WTC11 (cell line): ENCODE results near the gene CELF4. TPM values are rescaled to one million over a fixed set of nuclear protein-coding genes. Genes with fewer than 3 reads are reported as not detected.

ENCODE experiments used
- ATAC-seq: fragments of 200-7000 bp; cut with Tn5 transposase; 2 replicates; pipeline ENCODE4 v1.10.0; 2021; ENCODE audit warnings: mild to moderate bottlenecking, moderate library complexity
- CTCF ChIA-PET: fragments of 300-600 bp; sonication (Branson Sonifier 250); formaldehyde crosslinking; loops from one replicate; lab custom pipeline; 2021; ENCODE audit warnings: antibody characterized with exemption; lab: Charles Lee
- POLR2A ChIA-PET: fragments of 350-600 bp; sonication (Branson Sonifier 250); formaldehyde crosslinking; loops from one replicate; lab custom pipeline; 2021; ENCODE audit warnings: antibody characterized with exemption; lab: Charles Lee
- DNase-seq: peaks from one replicate; pipeline ENCODE4 v3.0.0; 2021; ENCODE audit warnings: low spot score
- H3K27ac Mint-ChIP-seq: 2 replicates; pipeline ENCODE4 v1.8.0; 2021; ENCODE audit warnings: mixed read lengths
- H3K27me3 Mint-ChIP-seq: 2 replicates; pipeline ENCODE4 v1.8.0; 2021; ENCODE audit warnings: low read depth, mild to moderate bottlenecking, moderate library complexity, mixed read lengths
- H3K36me3 Mint-ChIP-seq: 2 replicates; pipeline ENCODE4 v1.8.0; 2021; ENCODE audit warnings: mixed read lengths
- H3K4me1 Mint-ChIP-seq: 2 replicates; pipeline ENCODE4 v1.8.0; 2022; ENCODE audit warnings: mixed read lengths
- H3K4me3 Mint-ChIP-seq: 2 replicates; pipeline ENCODE4 v1.8.0; 2021; ENCODE audit warnings: mild to moderate bottlenecking, moderate library complexity, mixed read lengths
- H3K9me3 Mint-ChIP-seq: 2 replicates; pipeline ENCODE4 v1.8.0; 2021; ENCODE audit warnings: mixed read lengths
- CBFB ChIP-seq: sonication (generic); formaldehyde crosslinking; IDR thresholded peaks from 2 replicates; pipeline ENCODE4 v1.8.1; 2022; ENCODE audit warnings: mild to moderate bottlenecking, low read depth, missing genetic modification reagents
- CREB1 ChIP-seq: sonication (generic); formaldehyde crosslinking; IDR thresholded peaks from 2 replicates; pipeline ENCODE4 v1.8.0; 2023; ENCODE audit warnings: mild to moderate bottlenecking, missing genetic modification reagents
- ESRRA ChIP-seq: sonication (generic); formaldehyde crosslinking; IDR thresholded peaks from 2 replicates; pipeline ENCODE4 v1.8.1; 2022; ENCODE audit warnings: mild to moderate bottlenecking, missing genetic modification reagents, borderline replicate concordance
- FOXP1 ChIP-seq: sonication (generic); formaldehyde crosslinking; IDR thresholded peaks from 2 replicates; pipeline ENCODE4 v1.8.0; 2022; ENCODE audit warnings: missing genetic modification reagents, mild to moderate bottlenecking, moderate library complexity, borderline replicate concordance
- GABPB1 ChIP-seq: sonication (generic); formaldehyde crosslinking; IDR thresholded peaks from 2 replicates; pipeline ENCODE4 v1.8.1; 2023; ENCODE audit warnings: mild to moderate bottlenecking, missing genetic modification reagents
- NFATC4 ChIP-seq: fragments of 250-450 bp; sonication (Bioruptor Pico); IDR thresholded peaks from 2 replicates; pipeline ENCODE4 v1.9.0; 2021; ENCODE audit warnings: mild to moderate bottlenecking
- NFE2L1 ChIP-seq: sonication (generic); formaldehyde crosslinking; IDR thresholded peaks from 2 replicates; pipeline ENCODE4 v1.8.1; 2023; ENCODE audit warnings: missing genetic modification reagents
- NFYB ChIP-seq: sonication (generic); formaldehyde crosslinking; conservative IDR thresholded peaks from 2 replicates; pipeline ENCODE4 v1.8.0; 2022; ENCODE audit warnings: low read depth, missing genetic modification reagents
- OVOL2 ChIP-seq: fragments of 250-450 bp; sonication (Bioruptor Pico); IDR thresholded peaks from 2 replicates; pipeline ENCODE4 v1.9.0; 2021; ENCODE audit warnings: mild to moderate bottlenecking, borderline replicate concordance
- RORB ChIP-seq: fragments of 250-450 bp; sonication (Bioruptor Pico); IDR thresholded peaks from 2 replicates; pipeline ENCODE4 v1.9.0; 2021; ENCODE audit warnings: mild to moderate bottlenecking
- SMAD4 ChIP-seq: sonication (generic); formaldehyde crosslinking; IDR thresholded peaks from 2 replicates; pipeline ENCODE4 v1.8.0; 2022; ENCODE audit warnings: mild to moderate bottlenecking, missing genetic modification reagents
- SP1 ChIP-seq: sonication (generic); formaldehyde crosslinking; conservative IDR thresholded peaks from 2 replicates; pipeline ENCODE4 v1.8.1; 2022; ENCODE audit warnings: missing genetic modification reagents
- ZBTB21 ChIP-seq: sonication (generic); formaldehyde crosslinking; IDR thresholded peaks from 2 replicates; pipeline ENCODE4 v1.8.1; 2023; ENCODE audit warnings: mild to moderate bottlenecking, missing genetic modification reagents, borderline replicate concordance
- ZNF219 ChIP-seq: sonication (generic); formaldehyde crosslinking; IDR thresholded peaks from 2 replicates; pipeline ENCODE4 v1.8.0; 2023; ENCODE audit warnings: missing genetic modification reagents, mild to moderate bottlenecking, borderline replicate concordance
- ZNF317 ChIP-seq: sonication (generic); formaldehyde crosslinking; IDR thresholded peaks from 2 replicates; pipeline ENCODE4 v1.8.1; 2023; ENCODE audit warnings: low read depth, mild to moderate bottlenecking, moderate library complexity, missing genetic modification reagents, borderline replicate concordance
- total RNA-seq: library from RNA; stranded (reverse); gene quantifications from 3 replicates; pipeline ENCODE4 v1.2.3, GENCODE V29; 2021
- TF ChIP-seq, protein P1 (sequence below): sonication (generic); formaldehyde crosslinking; IDR thresholded peaks from 2 replicates; pipeline ENCODE4 v1.8.1; 2023; ENCODE audit warnings: mild to moderate bottlenecking, missing genetic modification reagents
- TF ChIP-seq, protein P2 (sequence below): fragments of 250-450 bp; sonication (Bioruptor Pico); conservative IDR thresholded peaks from 2 replicates; pipeline ENCODE4 v1.9.0; 2021; ENCODE audit warnings: mild to moderate bottlenecking
- TF ChIP-seq, protein P3 (sequence below): fragments of 250-450 bp; sonication (Bioruptor Pico); IDR thresholded peaks from 2 replicates; pipeline ENCODE4 v2.1.2; 2022; ENCODE audit warnings: mild to moderate bottlenecking, moderate library complexity
- TF ChIP-seq, protein P4 (sequence below): sonication (generic); formaldehyde crosslinking; IDR thresholded peaks from 2 replicates; pipeline ENCODE4 v1.8.0; 2023; ENCODE audit warnings: missing genetic modification reagents, mild to moderate bottlenecking, borderline replicate concordance
- TF ChIP-seq, protein P5 (sequence below): fragments of 250-450 bp; sonication (Bioruptor Pico); IDR thresholded peaks from 2 replicates; pipeline ENCODE4 v1.9.0; 2021; ENCODE audit warnings: mild to moderate bottlenecking
- TF ChIP-seq, protein P6 (sequence below): fragments of 250-450 bp; sonication (Bioruptor Pico); IDR thresholded peaks from 2 replicates; pipeline ENCODE4 v1.9.0; 2021; ENCODE audit warnings: mild to moderate bottlenecking

The CELF4 gene
- total RNA-seq, 1 experiment from 2014 or later, result 2.9 TPM

DNA sequence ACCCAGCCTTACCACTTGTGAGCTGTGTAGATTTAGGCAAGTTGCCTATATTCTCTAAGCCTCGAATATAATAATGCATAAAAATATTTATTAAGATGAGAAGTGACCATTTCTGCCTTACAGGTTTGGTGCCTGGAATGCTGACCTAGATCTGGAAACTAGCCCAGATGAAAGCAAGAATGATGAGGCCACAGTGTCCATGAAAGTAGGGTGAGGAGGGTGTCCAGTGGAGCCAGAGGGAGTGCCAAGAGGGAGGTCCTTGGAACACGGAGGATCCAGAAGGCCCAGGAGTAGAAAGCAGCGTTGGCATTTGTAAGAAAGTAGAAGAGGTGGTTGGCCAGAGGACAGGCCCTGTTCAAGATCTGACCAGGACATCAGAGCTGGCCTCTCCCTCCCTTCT is 334.3 kb downstream of the CELF4 start (continued):
- TF ChIP-seq, protein P1, sequence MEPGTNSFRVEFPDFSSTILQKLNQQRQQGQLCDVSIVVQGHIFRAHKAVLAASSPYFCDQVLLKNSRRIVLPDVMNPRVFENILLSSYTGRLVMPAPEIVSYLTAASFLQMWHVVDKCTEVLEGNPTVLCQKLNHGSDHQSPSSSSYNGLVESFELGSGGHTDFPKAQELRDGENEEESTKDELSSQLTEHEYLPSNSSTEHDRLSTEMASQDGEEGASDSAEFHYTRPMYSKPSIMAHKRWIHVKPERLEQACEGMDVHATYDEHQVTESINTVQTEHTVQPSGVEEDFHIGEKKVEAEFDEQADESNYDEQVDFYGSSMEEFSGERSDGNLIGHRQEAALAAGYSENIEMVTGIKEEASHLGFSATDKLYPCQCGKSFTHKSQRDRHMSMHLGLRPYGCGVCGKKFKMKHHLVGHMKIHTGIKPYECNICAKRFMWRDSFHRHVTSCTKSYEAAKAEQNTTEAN (CRISPR knock-in tag), result no peak

DNA sequence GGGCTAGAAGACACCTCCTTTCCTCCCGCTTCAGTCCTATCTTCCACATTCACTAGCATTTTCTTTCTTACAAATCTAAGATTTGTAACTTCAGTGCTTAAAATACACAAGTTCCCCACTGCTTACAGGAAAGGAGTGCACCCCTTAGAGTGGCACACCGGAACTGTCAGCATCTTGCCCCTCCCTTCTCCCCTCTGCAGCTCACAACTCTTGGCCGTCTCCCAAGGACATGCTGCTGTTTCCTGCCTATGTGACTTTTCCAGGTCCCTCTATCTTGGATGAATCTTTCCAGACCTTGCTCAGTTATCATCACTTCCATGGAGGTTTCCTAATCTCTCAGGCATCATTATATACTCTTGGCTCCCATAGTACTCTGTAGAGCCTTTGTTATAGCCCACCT is 334.8 kb downstream of the CELF4 start:
- Mint-ChIP-seq H3K4me3 (no peak overlapping the region), H3K36me3 (no peaks in the 10 kb centered on the region), H3K4me1 (no peaks in the 10 kb centered on the region), H3K27ac (no peak overlapping the region), H3K9me3 (peaks cover 4% of the 10 kb centered on the region), H3K27me3 (peaks cover 85% of the 10 kb centered on the region)
- no peak for DNase-seq
- ChIA-PET POLR2A (no interaction called here), CTCF (no interaction called here)
- ATAC-seq, result no peak
- TF ChIP-seq, protein P2, sequence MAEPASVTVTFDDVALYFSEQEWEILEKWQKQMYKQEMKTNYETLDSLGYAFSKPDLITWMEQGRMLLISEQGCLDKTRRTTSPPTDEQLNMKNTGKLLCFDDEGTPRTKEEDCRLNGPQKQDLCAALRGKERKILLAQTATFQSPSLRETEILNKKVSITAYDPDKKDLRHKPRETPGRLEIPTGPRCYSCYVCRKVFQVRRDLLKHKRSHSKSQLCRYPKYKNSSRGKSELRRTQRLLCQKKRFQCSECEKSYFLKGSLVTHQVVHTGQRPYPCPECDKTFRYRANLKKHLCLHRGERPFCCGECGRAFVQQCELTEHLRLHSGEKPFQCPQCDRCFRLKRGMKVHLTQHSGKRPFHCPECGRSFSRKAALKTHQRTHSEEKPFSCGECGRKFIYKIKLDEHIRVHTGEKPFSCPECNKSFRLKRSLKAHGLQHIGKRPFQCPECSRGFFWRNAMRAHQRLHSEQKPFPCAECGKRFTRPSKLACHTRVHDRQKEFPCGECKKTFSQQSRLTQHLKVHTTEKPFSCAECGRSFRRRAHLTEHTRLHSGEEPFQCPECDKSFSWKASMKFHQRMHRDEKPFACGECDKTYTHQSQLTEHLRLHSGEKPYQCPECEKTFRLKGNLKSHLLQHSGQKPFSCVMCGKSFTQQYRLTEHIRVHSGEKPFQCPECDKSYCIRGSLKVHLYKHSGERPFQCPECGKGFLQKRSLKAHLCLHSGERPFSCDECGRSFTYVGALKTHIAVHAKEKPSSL (CRISPR knock-in tag), result no peak
- TF ChIP-seq ESRRA (CRISPR knock-in tag), result no peak
- no peak for TF ChIP-seq ZNF219
- TF ChIP-seq, protein P3, sequence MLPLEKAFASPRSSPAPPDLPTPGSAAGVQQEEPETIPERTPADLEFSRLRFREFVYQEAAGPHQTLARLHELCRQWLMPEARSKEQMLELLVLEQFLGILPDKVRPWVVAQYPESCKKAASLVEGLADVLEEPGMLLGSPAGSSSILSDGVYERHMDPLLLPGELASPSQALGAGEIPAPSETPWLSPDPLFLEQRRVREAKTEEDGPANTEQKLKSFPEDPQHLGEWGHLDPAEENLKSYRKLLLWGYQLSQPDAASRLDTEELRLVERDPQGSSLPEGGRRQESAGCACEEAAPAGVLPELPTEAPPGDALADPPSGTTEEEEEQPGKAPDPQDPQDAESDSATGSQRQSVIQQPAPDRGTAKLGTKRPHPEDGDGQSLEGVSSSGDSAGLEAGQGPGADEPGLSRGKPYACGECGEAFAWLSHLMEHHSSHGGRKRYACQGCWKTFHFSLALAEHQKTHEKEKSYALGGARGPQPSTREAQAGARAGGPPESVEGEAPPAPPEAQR (CRISPR knock-in tag), result no peak
- no peak for TF ChIP-seq SP1 (CRISPR knock-in tag)
- no peak for TF ChIP-seq ZBTB21 (CRISPR knock-in tag)
- TF ChIP-seq NFYB (CRISPR knock-in tag), result no peak
- TF ChIP-seq ZNF317 (CRISPR knock-in tag), result no peak
- no peak for TF ChIP-seq NFE2L1 (CRISPR knock-in tag)
- TF ChIP-seq SMAD4 (CRISPR knock-in tag), result no peak
- TF ChIP-seq CBFB (CRISPR knock-in tag), result no peak
- no peak for TF ChIP-seq FOXP1 (CRISPR knock-in tag)
- TF ChIP-seq RORB, result no peak
- no peak for TF ChIP-seq GABPB1
- no peak for TF ChIP-seq OVOL2 (CRISPR knock-in tag)
- no peak for TF ChIP-seq CREB1 (CRISPR knock-in tag)
- TF ChIP-seq, protein P4, sequence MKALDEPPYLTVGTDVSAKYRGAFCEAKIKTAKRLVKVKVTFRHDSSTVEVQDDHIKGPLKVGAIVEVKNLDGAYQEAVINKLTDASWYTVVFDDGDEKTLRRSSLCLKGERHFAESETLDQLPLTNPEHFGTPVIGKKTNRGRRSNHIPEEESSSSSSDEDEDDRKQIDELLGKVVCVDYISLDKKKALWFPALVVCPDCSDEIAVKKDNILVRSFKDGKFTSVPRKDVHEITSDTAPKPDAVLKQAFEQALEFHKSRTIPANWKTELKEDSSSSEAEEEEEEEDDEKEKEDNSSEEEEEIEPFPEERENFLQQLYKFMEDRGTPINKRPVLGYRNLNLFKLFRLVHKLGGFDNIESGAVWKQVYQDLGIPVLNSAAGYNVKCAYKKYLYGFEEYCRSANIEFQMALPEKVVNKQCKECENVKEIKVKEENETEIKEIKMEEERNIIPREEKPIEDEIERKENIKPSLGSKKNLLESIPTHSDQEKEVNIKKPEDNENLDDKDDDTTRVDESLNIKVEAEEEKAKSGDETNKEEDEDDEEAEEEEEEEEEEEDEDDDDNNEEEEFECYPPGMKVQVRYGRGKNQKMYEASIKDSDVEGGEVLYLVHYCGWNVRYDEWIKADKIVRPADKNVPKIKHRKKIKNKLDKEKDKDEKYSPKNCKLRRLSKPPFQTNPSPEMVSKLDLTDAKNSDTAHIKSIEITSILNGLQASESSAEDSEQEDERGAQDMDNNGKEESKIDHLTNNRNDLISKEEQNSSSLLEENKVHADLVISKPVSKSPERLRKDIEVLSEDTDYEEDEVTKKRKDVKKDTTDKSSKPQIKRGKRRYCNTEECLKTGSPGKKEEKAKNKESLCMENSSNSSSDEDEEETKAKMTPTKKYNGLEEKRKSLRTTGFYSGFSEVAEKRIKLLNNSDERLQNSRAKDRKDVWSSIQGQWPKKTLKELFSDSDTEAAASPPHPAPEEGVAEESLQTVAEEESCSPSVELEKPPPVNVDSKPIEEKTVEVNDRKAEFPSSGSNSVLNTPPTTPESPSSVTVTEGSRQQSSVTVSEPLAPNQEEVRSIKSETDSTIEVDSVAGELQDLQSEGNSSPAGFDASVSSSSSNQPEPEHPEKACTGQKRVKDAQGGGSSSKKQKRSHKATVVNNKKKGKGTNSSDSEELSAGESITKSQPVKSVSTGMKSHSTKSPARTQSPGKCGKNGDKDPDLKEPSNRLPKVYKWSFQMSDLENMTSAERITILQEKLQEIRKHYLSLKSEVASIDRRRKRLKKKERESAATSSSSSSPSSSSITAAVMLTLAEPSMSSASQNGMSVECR (CRISPR knock-in tag), result no peak
- no peak for TF ChIP-seq NFATC4 (CRISPR knock-in tag)
- TF ChIP-seq, protein P5, sequence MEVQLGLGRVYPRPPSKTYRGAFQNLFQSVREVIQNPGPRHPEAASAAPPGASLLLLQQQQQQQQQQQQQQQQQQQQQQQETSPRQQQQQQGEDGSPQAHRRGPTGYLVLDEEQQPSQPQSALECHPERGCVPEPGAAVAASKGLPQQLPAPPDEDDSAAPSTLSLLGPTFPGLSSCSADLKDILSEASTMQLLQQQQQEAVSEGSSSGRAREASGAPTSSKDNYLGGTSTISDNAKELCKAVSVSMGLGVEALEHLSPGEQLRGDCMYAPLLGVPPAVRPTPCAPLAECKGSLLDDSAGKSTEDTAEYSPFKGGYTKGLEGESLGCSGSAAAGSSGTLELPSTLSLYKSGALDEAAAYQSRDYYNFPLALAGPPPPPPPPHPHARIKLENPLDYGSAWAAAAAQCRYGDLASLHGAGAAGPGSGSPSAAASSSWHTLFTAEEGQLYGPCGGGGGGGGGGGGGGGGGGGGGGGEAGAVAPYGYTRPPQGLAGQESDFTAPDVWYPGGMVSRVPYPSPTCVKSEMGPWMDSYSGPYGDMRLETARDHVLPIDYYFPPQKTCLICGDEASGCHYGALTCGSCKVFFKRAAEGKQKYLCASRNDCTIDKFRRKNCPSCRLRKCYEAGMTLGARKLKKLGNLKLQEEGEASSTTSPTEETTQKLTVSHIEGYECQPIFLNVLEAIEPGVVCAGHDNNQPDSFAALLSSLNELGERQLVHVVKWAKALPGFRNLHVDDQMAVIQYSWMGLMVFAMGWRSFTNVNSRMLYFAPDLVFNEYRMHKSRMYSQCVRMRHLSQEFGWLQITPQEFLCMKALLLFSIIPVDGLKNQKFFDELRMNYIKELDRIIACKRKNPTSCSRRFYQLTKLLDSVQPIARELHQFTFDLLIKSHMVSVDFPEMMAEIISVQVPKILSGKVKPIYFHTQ (CRISPR knock-in tag), result no peak
- TF ChIP-seq, protein P6, sequence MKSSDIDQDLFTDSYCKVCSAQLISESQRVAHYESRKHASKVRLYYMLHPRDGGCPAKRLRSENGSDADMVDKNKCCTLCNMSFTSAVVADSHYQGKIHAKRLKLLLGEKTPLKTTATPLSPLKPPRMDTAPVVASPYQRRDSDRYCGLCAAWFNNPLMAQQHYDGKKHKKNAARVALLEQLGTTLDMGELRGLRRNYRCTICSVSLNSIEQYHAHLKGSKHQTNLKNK (CRISPR knock-in tag), result no peak
